ENCODE measurements around the gene HPGDS. TPM values are rescaled to one million over a fixed set of nuclear protein-coding genes. Genes with fewer than 3 reads are reported as not detected.

The HPGDS gene
- total and polyA plus RNA-seq, 2 experiments from 2014 or later = not detected

GRCh38 chr4:94364527-94364926, 21.9 kb upstream of the HPGDS start:
- Mint-ChIP-seq H3K27ac (no peak overlapping the region), H3K27me3 (ENCODE audit: insufficient read depth, low read depth, poor library complexity) (no peaks in the 10 kb centered on the region), H3K36me3 (ENCODE audit: low read depth) (no peaks in the 10 kb centered on the region), H3K4me1 (0 out of 3 replicates have a peak, but pooled peaks cover 2% of the 10 kb centered on the region), H3K9me3 (peaks cover 2% of the 10 kb centered on the region; the same call in 1 of the 3 replicates), H3K4me3 (no peak overlapping the region)
- no peaks in the 10 kb centered on the region for H3K4me1 ChIP-seq (ENCODE audit: insufficient read depth)
- H3K36me3 ChIP-seq (ENCODE audit: insufficient read depth) = no peaks in the 10 kb centered on the region
- ATAC-seq = no peak
- H4K20me1 ChIP-seq (replicated peaks; ENCODE audit: insufficient read depth) = no peaks in the 10 kb centered on the region
- no peak for TF ChIP-seq NANOG (IDR thresholded peaks at IDR 0.05; ENCODE audit: borderline replicate concordance)
- no peak for TF ChIP-seq POLR2AphosphoS5 (IDR thresholded peaks at IDR 0.05; ENCODE audit: low read depth)
- TF ChIP-seq ETS1 (IDR thresholded peaks at IDR 0.05) = no peak
- TF ChIP-seq STAT1 (IDR thresholded peaks at IDR 0.05; ENCODE audit: unreplicated experiment) = no peak
- TF ChIP-seq EZH2phosphoT487 (IDR thresholded peaks at IDR 0.05; ENCODE audit: unreplicated experiment) = no peak
- TF ChIP-seq ZNF114 (CRISPR knock-in tag; IDR thresholded peaks at IDR 0.05) = no peak
- TF ChIP-seq ZNF462 (CRISPR knock-in tag; IDR thresholded peaks at IDR 0.05) = no peak
- TF ChIP-seq CTCF (conservative IDR thresholded peaks at IDR 0.05; ENCODE audit: low read depth in 2 of 2) = no peak
- TF ChIP-seq JUNB (IDR thresholded peaks at IDR 0.05; ENCODE audit: unreplicated experiment) = no peak
- no peak for TF ChIP-seq ZNF331 (CRISPR knock-in tag; IDR thresholded peaks at IDR 0.05; ENCODE audit: low read depth)
- no peak for TF ChIP-seq REST (IDR thresholded peaks at IDR 0.05; ENCODE audit: unreplicated experiment)
- no peak for TF ChIP-seq CREB1 (CRISPR knock-in tag; IDR thresholded peaks at IDR 0.05; ENCODE audit: low read depth)
- no peak for TF ChIP-seq EZH2 (IDR thresholded peaks at IDR 0.05; ENCODE audit: low read depth, unreplicated experiment)
- H3K4me3 ChIP-seq = no peak overlapping the region
- H3F3A ChIP-seq (replicated peaks; ENCODE audit: low read depth) = no peaks in the 10 kb centered on the region
- H3K79me2 ChIP-seq (replicated peaks; ENCODE audit: insufficient read depth) = no peaks in the 10 kb centered on the region
- no peak for DNase-seq (ENCODE audit: low spot score)
- no peak overlapping the region for H2AFZ ChIP-seq
- H3K27me3 ChIP-seq (ENCODE audit: insufficient read depth) = no peaks in the 10 kb centered on the region
- no peak overlapping the region for H3K4me2 ChIP-seq
- H3K9me2 ChIP-seq (ENCODE audit: insufficient read depth) = no peaks in the 10 kb centered on the region; the same call in 1 of the 2 replicates
- no peak overlapping the region for H3K27ac ChIP-seq (ENCODE audit: low read depth)

All from GM23338 (cell line).